Activated CD8-positive, alpha-beta memory T cell treated with anti-CD3 and anti-CD28 coated beads, Interleukin-2, amount 50 U/mL, for 48 hours (primary cell): ENCODE measurements around the gene NCAN.
"Not testable (repeated sequence)": the region's sequence is repeated elsewhere in the genome, so short reads cannot be mapped to it uniquely, and the experiment has no call there.

Source experiments
- DNase-seq: peaks from one replicate; pipeline ENCODE4 v3.0.0-alpha.2; 2020

Gene NCAN

GRCh38 chr19:19226204-19226603 is 14.4 kb downstream of the NCAN start:
- no peak for DNase-seq

- no peak for DNase-seq
Observed at GRCh38 chr19:19226663-19227062, 14.9 kb downstream of the NCAN start.

GRCh38 chr19:19227217-19227616 is 15.5 kb downstream of the NCAN start:
- no peak for DNase-seq

GRCh38 chr19:19229701-19230100 is 17.9 kb downstream of the NCAN start:
- DNase-seq = no peak

- DNase-seq = no peak
Observed at GRCh38 chr19:19230999-19231398, 19.2 kb downstream of the NCAN start.

GRCh38 chr19:19232261-19232721 is 20.5 kb downstream of the NCAN start:
- no peak for DNase-seq

GRCh38 chr19:19234220-19234816 is 22.6 kb downstream of the NCAN start:
- no peak for DNase-seq

- DNase-seq = no peak
Observed at GRCh38 chr19:19236173-19236572, 24.4 kb downstream of the NCAN start.

GRCh38 chr19:19238126-19238894 is 26.6 kb downstream of the NCAN start:
- DNase-seq = no peak

- no peak for DNase-seq
Observed at GRCh38 chr19:19239675-19240074, 27.9 kb downstream of the NCAN start.

GRCh38 chr19:19240476-19240875 is 28.7 kb downstream of the NCAN start:
- DNase-seq = no peak

- no peak for DNase-seq
Observed at GRCh38 chr19:19250196-19250801, 38.5 kb downstream of the NCAN start.

GRCh38 chr19:19253409-19253808 is 41.7 kb downstream of the NCAN start:
- not testable (repeated sequence) for DNase-seq

- no peak for DNase-seq
Observed at GRCh38 chr19:19256072-19256969, 44.6 kb downstream of the NCAN start.

GRCh38 chr19:19257137-19257536 is 45.4 kb downstream of the NCAN start:
- DNase-seq = no peak

- no peak for DNase-seq
Observed at GRCh38 chr19:19257836-19258588, 46.3 kb downstream of the NCAN start.

- no peak for DNase-seq
Observed at GRCh38 chr19:19258589-19259338, 47.0 kb downstream of the NCAN start.

- DNase-seq = no peak
Observed at GRCh38 chr19:19259741-19260140, 48.0 kb downstream of the NCAN start.

- DNase-seq = no peak
Observed at GRCh38 chr19:19260417-19261214, 48.9 kb downstream of the NCAN start.

GRCh38 chr19:19261350-19262189 is 49.8 kb downstream of the NCAN start:
- no peak for DNase-seq
